Upper lobe of left lung (tissue), 6 donors: ENCODE results near the gene KCNIP4. TPM values are rescaled to one million over a fixed set of nuclear protein-coding genes. Genes with fewer than 3 reads are reported as not detected.

Source experiments
- ATAC-seq, 2 donors: fragments of 200-7000 bp; cut with Tn5 transposase; one replicate each; pipeline ENCODE4 v1.9.1; 2022; ENCODE audit warnings: mild to moderate bottlenecking in 2 of 2, moderate library complexity in 2 of 2; ENCODE audit not compliant: low FRiP score in 2 of 2
- DNase-seq, 2 donors: peaks; one replicate each; pipeline ENCODE4 v3.0.0-alpha.2; 2019 to 2020
- H3K27ac ChIP-seq, 4 donors: fragments of 200-600 bp; sonication (generic); one replicate each; pipeline ENCODE4 v1.5.1; 2016 to 2019
- H3K27me3 ChIP-seq, 4 donors: fragments of 200-600 bp; sonication (generic); one replicate each; pipeline ENCODE4 v1.5.1; 2017 to 2019
- H3K36me3 ChIP-seq, 4 donors: fragments of 200-600 bp; sonication (generic); one replicate each; pipeline ENCODE4 v1.5.1; 2016 to 2019
- H3K4me1 ChIP-seq, 4 donors: fragments of 200-600 bp; sonication (generic); one replicate each; pipeline ENCODE4 v1.5.1; 2018 to 2019
- H3K4me3 ChIP-seq, 4 donors: fragments of 200-600 bp; sonication (generic); one replicate each; pipeline ENCODE4 v1.5.1; 2017 to 2019; ENCODE audit warnings: mild to moderate bottlenecking in 2 of 4, moderate library complexity in 1 of 4
- H3K9me3 ChIP-seq, 4 donors: fragments of 200-600 bp; sonication (generic); one replicate each; pipeline ENCODE4 v1.5.1; 2018 to 2019
- CTCF ChIP-seq, 6 experiments: fragments of 450-650 bp in 4 of 6; fragments of 200-600 bp in 2 of 6; sonication (generic) in 2 of 6; IDR thresholded peaks; one replicate each; pipeline ENCODE4 v1.5.1; 2016 to 2019; ENCODE audit warnings: antibody characterized with exemption in 6 of 6
- EP300 ChIP-seq, 4 donors: sonication (generic); formaldehyde crosslinking; IDR thresholded peaks; one replicate each; pipeline ENCODE4 v1.5.1; 2017; ENCODE audit warnings: antibody characterized with exemption in 4 of 4, control low read depth in 2 of 4
- POLR2A ChIP-seq, 4 donors: fragments of 450-650 bp; IDR thresholded peaks; one replicate each; pipeline ENCODE4 v1.5.1; 2016 to 2017; ENCODE audit warnings: antibody characterized with exemption in 4 of 4, mild to moderate bottlenecking in 2 of 4
- POLR2AphosphoS5 ChIP-seq, 2 donors: sonication (generic); formaldehyde crosslinking; IDR thresholded peaks; one replicate each; pipeline ENCODE4 v1.5.1; 2017; ENCODE audit warnings: antibody characterized with exemption in 2 of 2
- WGBS, 2 donors: methylation state at CpG; one replicate each; pipeline ENCODE4 v1.1.5; 2017 to 2018; 5-methylcytosine and 5-hydroxymethylcytosine counted together
- total RNA-seq, 6 donors: library from RNA; depleted of rRNA in 4 of 6; stranded (reverse); fragments of >200 nt in 4 of 6; gene quantifications; one replicate each; pipeline versions ENCODE4 v1.1.0 to v1.2.1, GENCODE V29; 2016 to 2021
- donor health status: DM: no; HTN: no; CAD: no; lungs with moderate emphysema.
- donor health status: DM: no; HTN: yes; CAD: no; lungs with severe emphysema.

KCNIP4 gene
- total RNA-seq, 6 donors from 2014 or later, result 0.20 TPM; not detected in 5

- ATAC-seq, result no peak
- H3K4me3 ChIP-seq, result no peak overlapping the region
- DNase-seq, result no peak
- no peak overlapping the region for H3K27ac ChIP-seq
- no peaks in the 10 kb centered on the region for H3K27me3 ChIP-seq
- no peaks in the 10 kb centered on the region for H3K4me1 ChIP-seq
- H3K9me3 ChIP-seq, result no peaks in the 10 kb centered on the region
- TF ChIP-seq POLR2AphosphoS5 (IDR thresholded peaks at IDR 0.05) (no peak), EP300 (IDR thresholded peaks at IDR 0.05) (no peak), POLR2A (IDR thresholded peaks at IDR 0.05) (no peak), CTCF (IDR thresholded peaks at IDR 0.05) (no peak)
- 70 to 73% methylated on average over 1 of the region's 1 CpG for WGBS, 2 donors
- H3K36me3 ChIP-seq, result no peaks in the 10 kb centered on the region
These were observed 61.1 kb downstream of the KCNIP4 start for GRCh38 chr4:21887481-21887880.

GRCh38 chr4:21885770-21886169 lies 62.8 kb downstream of the KCNIP4 start:
- no peak overlapping the region for H3K4me3 ChIP-seq
- H3K27me3 ChIP-seq, result no peaks in the 10 kb centered on the region
- DNase-seq, result no peak
- no peak for ATAC-seq
- H3K27ac ChIP-seq, result no peak overlapping the region
- no peaks in the 10 kb centered on the region for H3K4me1 ChIP-seq
- TF ChIP-seq POLR2A (IDR thresholded peaks at IDR 0.05) (no peak), EP300 (IDR thresholded peaks at IDR 0.05) (no peak), POLR2AphosphoS5 (IDR thresholded peaks at IDR 0.05) (no peak), CTCF (IDR thresholded peaks at IDR 0.05) (no peak)
- no peaks in the 10 kb centered on the region for H3K9me3 ChIP-seq
- 72 to 81% methylated on average over 5 of the region's 5 CpGs for WGBS, 2 donors
- no peaks in the 10 kb centered on the region for H3K36me3 ChIP-seq

GRCh38 chr4:21885241-21885640 lies 63.3 kb downstream of the KCNIP4 start:
- H3K36me3 ChIP-seq, result no peaks in the 10 kb centered on the region
- H3K27ac ChIP-seq, result no peak overlapping the region
- no peaks in the 10 kb centered on the region for H3K9me3 ChIP-seq
- H3K27me3 ChIP-seq, result no peaks in the 10 kb centered on the region
- DNase-seq (no peak), ATAC-seq (no peak)
- TF ChIP-seq POLR2A (IDR thresholded peaks at IDR 0.05), result no peak
- TF ChIP-seq EP300 (IDR thresholded peaks at IDR 0.05), result no peak
- TF ChIP-seq POLR2AphosphoS5 (IDR thresholded peaks at IDR 0.05), result no peak
- TF ChIP-seq CTCF (IDR thresholded peaks at IDR 0.05), result no peak
- no peaks in the 10 kb centered on the region for H3K4me1 ChIP-seq
- 56 to 60% methylated on average over 2 of the region's 2 CpGs for WGBS, 2 donors
- H3K4me3 ChIP-seq, result no peak overlapping the region

GRCh38 chr4:21884615-21885014 lies 64.0 kb downstream of the KCNIP4 start:
- Histone ChIP-seq H3K9me3 (no peaks in the 10 kb centered on the region), H3K4me1 (no peaks in the 10 kb centered on the region), H3K27me3 (no peaks in the 10 kb centered on the region), H3K27ac (no peak overlapping the region), H3K36me3 (no peaks in the 10 kb centered on the region), H3K4me3 (no peak overlapping the region)
- DNase-seq (no peak), ATAC-seq (no peak)
- 56 to 61% methylated on average over 2 of the region's 2 CpGs for WGBS, 2 donors
- TF ChIP-seq POLR2AphosphoS5 (IDR thresholded peaks at IDR 0.05), result no peak
- TF ChIP-seq EP300 (IDR thresholded peaks at IDR 0.05), result no peak

- H3K9me3 ChIP-seq, result no peaks in the 10 kb centered on the region
- TF ChIP-seq EP300 (IDR thresholded peaks at IDR 0.05), result no peak
- no peak for TF ChIP-seq CTCF (IDR thresholded peaks at IDR 0.05)
- TF ChIP-seq POLR2AphosphoS5 (IDR thresholded peaks at IDR 0.05), result no peak
- TF ChIP-seq POLR2A (IDR thresholded peaks at IDR 0.05), result no peak
- H3K36me3 ChIP-seq, result no peaks in the 10 kb centered on the region
- no peak overlapping the region for H3K27ac ChIP-seq
- no peaks in the 10 kb centered on the region for H3K4me1 ChIP-seq
- H3K4me3 ChIP-seq, result no peak overlapping the region
- no peaks in the 10 kb centered on the region for H3K27me3 ChIP-seq
- DNase-seq (no peak), ATAC-seq (no peak)
- 67 to 74% methylated on average over 4 of the region's 4 CpGs for WGBS, 2 donors
These were observed 66.3 kb downstream of the KCNIP4 start for GRCh38 chr4:21882051-21882839.
